ENCODE measurements around the gene CCBE1. TPM values are rescaled to one million over a fixed set of nuclear protein-coding genes. Genes with fewer than 3 reads are reported as not detected.

Gene CCBE1
- polyA plus RNA-seq, 2 of the 4 experiments (the other 2 are of a cell fraction) = 3.0 to 9.9 TPM

Other genes with a start within 250 kb of the CCBE1 start
- gene PMAIP1, start 202.6 kb upstream of the CCBE1 start, polyA plus RNA-seq (2011; rRNA removed) = 23.1 and 40.3 TPM in 2 replicates
- gene PMAIP1, start 202.6 kb upstream of the CCBE1 start, polyA plus RNA-seq (2017; fragmentation: RNase III; extraction: RNeasy Plus Mini Kit Qiagen cat#74134 plus additional on column Dnase treatment) = 9.7 to 10.6 TPM (median 9.7 TPM) in 3 replicates